Thyroid gland (tissue), 4 donors: Measurements from ENCODE around the gene NTN1. TPM values are rescaled to one million over a fixed set of nuclear protein-coding genes. Genes with fewer than 3 reads are reported as not detected.

Experiments
- DNase-seq, 2 donors: peaks; one replicate each; pipeline ENCODE4 v3.0.0-alpha.2; 2019
- H3K27ac ChIP-seq, 3 donors: fragments of 200-600 bp; sonication (generic); 1 replicate in 2 of 3; 2 replicates in 1 of 3; pipeline ENCODE4 v1.5.1; 2016 to 2019; ENCODE audit warnings: mild to moderate bottlenecking in 1 of 3, moderate library complexity in 1 of 3
- H3K27me3 ChIP-seq: fragments of 200-600 bp; sonication (generic); one replicate; pipeline ENCODE4 v1.5.1; 2019
- H3K36me3 ChIP-seq, 2 donors: fragments of 200-600 bp; sonication (generic); one replicate each; pipeline ENCODE4 v1.5.1; 2016 to 2019
- H3K4me1 ChIP-seq, 2 donors: fragments of 200-600 bp; sonication (generic); one replicate each; pipeline ENCODE4 v1.5.1; 2017 to 2019
- H3K4me3 ChIP-seq, 3 donors: fragments of 200-600 bp; sonication (generic); replicated peaks in 1 of 3; 1 replicate in 2 of 3; 2 replicates in 1 of 3; pipeline ENCODE4 v1.5.1; 2016; ENCODE audit warnings: mild to moderate bottlenecking in 1 of 3
- H3K9me3 ChIP-seq: fragments of 200-600 bp; sonication (generic); one replicate; pipeline ENCODE4 v1.5.1; 2017
- POLR2A ChIP-seq, 2 donors: fragments of 450-650 bp; IDR thresholded peaks; one replicate each; pipeline ENCODE4 v1.6.1; 2017; ENCODE audit warnings: antibody characterized with exemption in 2 of 2, mild to moderate bottlenecking in 2 of 2, moderate library complexity in 1 of 2
- WGBS, 2 donors: methylation state at CpG; one replicate each; pipeline ENCODE4 v1.1.5; 2017; 5-methylcytosine and 5-hydroxymethylcytosine counted together
- intact Hi-C: fragments of 100-400 bp; cut with DNase I; formaldehyde crosslinking; loops from one replicate; pipeline ENCODE4 v1.15.1; 2023
- total RNA-seq, 4 donors: library from RNA; depleted of rRNA; stranded (reverse); fragments of >200 nt; gene quantifications; one replicate each; pipeline ENCODE4 v1.2.3, GENCODE V29; 2016
- TF ChIP-seq, protein P1 (sequence below), 6 experiments: fragments of 200-600 bp in 3 of 6; fragments of 450-650 bp in 3 of 6; sonication (generic) in 3 of 6; IDR thresholded peaks; one replicate each; pipeline ENCODE4 v1.5.1; 2016 to 2019; ENCODE audit warnings: antibody characterized with exemption in 6 of 6, mild to moderate bottlenecking in 2 of 6, inconsistent platforms in 1 of 6, moderate library complexity in 1 of 6

NTN1 gene
- total RNA-seq, 4 donors from 2014 or later: 4.1 to 9.2 (median 7.1) TPM

DNA sequence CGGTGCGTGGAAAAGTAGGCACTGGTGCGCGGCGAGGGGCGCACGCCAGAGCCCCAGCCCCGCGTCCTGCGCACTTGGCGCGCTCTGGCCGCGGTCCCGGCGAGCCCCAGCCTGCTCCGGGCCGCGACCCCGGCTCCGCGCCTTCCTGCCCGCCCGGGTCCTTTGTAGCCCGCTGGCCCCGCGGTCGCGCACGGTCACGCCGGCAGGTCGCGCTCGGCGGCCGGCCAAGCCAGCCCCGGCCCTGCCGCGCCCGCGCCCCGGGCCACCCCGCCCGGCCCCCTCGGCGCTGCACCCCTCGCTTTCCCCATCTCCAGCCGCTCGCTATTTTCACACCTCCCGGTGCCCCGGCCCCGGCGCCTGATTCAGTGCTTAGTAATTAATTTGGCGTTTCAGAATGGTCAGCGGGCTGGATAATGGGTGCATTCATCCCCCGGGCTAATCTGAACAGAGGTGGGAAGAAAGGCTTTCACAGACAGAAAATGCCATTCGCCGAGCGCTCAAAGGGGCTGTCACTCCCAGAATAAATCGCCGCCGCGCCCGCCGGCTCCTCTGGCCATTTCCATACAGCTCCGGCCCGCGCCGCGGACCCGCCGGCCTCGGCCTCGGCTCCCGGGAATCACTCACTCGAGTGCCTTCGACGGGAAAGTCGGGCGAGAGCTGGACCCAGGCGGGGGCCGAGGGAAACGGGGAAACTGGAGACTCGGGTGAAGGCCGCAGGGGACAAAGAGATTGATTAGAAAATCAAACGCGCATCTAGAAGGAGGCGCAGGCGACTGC, 17.8 kb upstream of the NTN1 start:
- Histone ChIP-seq H3K9me3 (no peaks in the 10 kb centered on the region), H3K4me3 (peak overlapping the region in 1 of 3 donors; percentile 19), H3K27me3 (peaks cover 7% of the 10 kb centered on the region), H3K36me3 (no peaks in the 10 kb centered on the region), H3K4me1 (peaks cover 5 to 9% of the 10 kb centered on the region in 2 donors), H3K27ac (no peak overlapping the region)
- no peak for TF ChIP-seq POLR2A (IDR thresholded peaks at IDR 0.05)
- TF ChIP-seq, protein P1, sequence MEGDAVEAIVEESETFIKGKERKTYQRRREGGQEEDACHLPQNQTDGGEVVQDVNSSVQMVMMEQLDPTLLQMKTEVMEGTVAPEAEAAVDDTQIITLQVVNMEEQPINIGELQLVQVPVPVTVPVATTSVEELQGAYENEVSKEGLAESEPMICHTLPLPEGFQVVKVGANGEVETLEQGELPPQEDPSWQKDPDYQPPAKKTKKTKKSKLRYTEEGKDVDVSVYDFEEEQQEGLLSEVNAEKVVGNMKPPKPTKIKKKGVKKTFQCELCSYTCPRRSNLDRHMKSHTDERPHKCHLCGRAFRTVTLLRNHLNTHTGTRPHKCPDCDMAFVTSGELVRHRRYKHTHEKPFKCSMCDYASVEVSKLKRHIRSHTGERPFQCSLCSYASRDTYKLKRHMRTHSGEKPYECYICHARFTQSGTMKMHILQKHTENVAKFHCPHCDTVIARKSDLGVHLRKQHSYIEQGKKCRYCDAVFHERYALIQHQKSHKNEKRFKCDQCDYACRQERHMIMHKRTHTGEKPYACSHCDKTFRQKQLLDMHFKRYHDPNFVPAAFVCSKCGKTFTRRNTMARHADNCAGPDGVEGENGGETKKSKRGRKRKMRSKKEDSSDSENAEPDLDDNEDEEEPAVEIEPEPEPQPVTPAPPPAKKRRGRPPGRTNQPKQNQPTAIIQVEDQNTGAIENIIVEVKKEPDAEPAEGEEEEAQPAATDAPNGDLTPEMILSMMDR (IDR thresholded peaks at IDR 0.05): no peak
- 2 to 3% methylated on average over 36 to 45 of the region's 90 CpGs for WGBS, 2 donors
- DNase-seq: no peak
- intact Hi-C loops: no loop called here

DNA sequence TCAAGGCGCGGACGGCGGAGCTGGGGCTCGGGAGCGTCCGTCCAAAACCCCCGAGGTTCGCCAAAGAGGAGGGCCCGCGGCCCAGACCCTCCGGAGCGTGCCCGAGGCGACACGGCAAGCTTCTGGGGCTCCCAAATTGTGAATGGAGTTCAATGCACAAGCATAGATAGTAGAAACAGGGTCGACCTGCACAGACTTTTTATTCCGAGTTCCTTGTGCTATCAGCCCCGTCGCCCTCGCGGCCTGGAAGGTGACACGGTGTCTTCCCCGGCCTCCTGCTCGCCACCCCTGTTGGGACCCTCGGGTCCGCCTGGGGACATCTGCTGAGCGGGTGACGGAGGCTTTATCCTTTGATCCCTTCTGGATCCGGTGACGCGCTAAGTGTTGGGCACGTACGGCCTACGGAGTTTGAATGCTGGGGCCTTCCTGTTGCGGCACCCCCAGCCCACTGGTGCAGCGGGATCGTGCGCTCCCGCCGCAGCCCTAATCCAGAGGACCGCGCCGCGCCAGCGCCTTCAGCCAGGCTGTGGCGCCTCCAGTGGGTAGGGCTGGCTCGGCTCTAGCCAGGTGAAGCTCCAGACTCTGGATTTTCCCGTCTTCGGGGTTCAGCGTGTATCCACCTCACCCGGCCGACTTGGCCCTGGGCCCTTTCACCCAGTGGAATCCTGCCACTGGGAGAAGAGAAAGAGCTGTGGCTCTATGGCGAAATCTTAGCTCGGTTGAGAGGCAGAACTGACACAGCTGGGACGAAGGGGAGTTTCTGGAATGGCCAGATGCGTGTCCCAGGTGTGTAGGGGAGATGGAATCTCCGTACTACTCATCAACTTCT, 17.0 kb upstream of the NTN1 start:
- TF ChIP-seq POLR2A (IDR thresholded peaks at IDR 0.05): no peak
- TF ChIP-seq, protein P1 (IDR thresholded peaks at IDR 0.05): no peak
- 8 to 16% methylated on average over 33 to 52 of the region's 58 CpGs for WGBS, 2 donors
- Histone ChIP-seq H3K27me3 (peaks cover 7% of the 10 kb centered on the region), H3K36me3 (no peaks in the 10 kb centered on the region), H3K4me3 (no peak overlapping the region), H3K9me3 (no peaks in the 10 kb centered on the region), H3K4me1 (peaks cover 5 to 9% of the 10 kb centered on the region in 2 donors), H3K27ac (no peak overlapping the region)
- DNase-seq: no peak
- intact Hi-C loops: no loop called here

DNA sequence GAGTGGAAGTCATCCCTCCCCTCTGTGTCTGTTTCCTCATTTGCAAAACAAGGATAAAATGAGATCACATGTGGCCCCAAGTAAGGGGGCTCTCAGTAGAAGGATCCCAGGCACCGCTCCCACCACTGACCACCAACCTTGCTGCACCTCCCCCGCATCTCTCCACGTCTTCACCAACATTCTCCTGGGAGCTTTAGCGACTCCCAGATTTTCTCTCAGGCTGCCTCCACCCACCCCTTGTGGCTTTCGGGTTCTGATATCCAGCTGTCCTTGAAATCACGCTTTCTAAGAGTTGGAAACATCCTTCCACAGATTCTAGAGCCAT, 16.4 kb upstream of the NTN1 start:
- peaks cover 5 to 9% of the 10 kb centered on the region in 2 donors for H3K4me1 ChIP-seq
- DNase-seq: no peak
- no peaks in the 10 kb centered on the region for H3K36me3 ChIP-seq
- H3K9me3 ChIP-seq: no peaks in the 10 kb centered on the region
- H3K27me3 ChIP-seq: peaks cover 7% of the 10 kb centered on the region
- intact Hi-C loops: no loop called here
- TF ChIP-seq, protein P1 (IDR thresholded peaks at IDR 0.05): no peak
- no peak for TF ChIP-seq POLR2A (IDR thresholded peaks at IDR 0.05)
- no peak overlapping the region for H3K27ac ChIP-seq
- H3K4me3 ChIP-seq: no peak overlapping the region
- 66 to 70% methylated on average over 6 of the region's 6 CpGs for WGBS, 2 donors

DNA sequence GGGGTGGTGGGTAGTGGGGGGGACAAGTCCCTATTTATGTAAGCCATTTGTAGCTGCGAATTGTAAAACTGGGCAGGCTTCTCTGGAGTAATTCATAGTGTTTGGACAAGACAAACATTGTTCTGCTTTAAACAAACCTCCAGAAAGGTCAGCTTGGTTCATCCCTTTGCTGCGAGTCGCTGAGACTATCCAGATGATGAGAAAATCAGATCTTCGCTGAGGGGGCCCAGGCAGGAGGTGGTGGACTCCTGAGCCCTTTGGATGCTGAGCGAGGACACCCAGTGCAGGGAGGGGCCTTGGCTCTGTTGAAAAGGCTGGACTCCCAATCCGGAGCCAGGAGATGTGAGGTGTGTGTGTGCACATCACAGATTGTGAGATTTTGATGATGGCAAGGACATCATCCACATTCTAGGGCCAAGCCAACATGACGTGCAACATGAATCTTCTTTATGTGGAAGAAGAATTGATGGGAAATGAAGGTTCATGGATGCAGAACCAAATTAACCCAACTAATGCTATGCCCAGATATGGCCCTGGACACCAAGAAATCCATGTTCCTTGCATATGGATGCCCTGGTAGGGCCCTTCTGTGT, 15.0 kb upstream of the NTN1 start:
- H3K4me3 ChIP-seq: no peak overlapping the region
- DNase-seq: no peak
- no peaks in the 10 kb centered on the region for H3K36me3 ChIP-seq
- H3K27ac ChIP-seq: no peak overlapping the region
- no peaks in the 10 kb centered on the region for H3K9me3 ChIP-seq
- WGBS, 2 donors: 85 to 88% methylated on average over 7 of the region's 7 CpGs
- TF ChIP-seq, protein P1 (IDR thresholded peaks at IDR 0.05): no peak
- no peak for TF ChIP-seq POLR2A (IDR thresholded peaks at IDR 0.05)
- intact Hi-C loops: no loop called here
- peaks cover 5 to 9% of the 10 kb centered on the region in 2 donors for H3K4me1 ChIP-seq
- peaks cover 7% of the 10 kb centered on the region for H3K27me3 ChIP-seq
